ENCODE measurements around the gene ADGRD2. TPM values are rescaled to one million over a fixed set of nuclear protein-coding genes. Genes with fewer than 3 reads are reported as not detected.

The ADGRD2 gene, protein sequence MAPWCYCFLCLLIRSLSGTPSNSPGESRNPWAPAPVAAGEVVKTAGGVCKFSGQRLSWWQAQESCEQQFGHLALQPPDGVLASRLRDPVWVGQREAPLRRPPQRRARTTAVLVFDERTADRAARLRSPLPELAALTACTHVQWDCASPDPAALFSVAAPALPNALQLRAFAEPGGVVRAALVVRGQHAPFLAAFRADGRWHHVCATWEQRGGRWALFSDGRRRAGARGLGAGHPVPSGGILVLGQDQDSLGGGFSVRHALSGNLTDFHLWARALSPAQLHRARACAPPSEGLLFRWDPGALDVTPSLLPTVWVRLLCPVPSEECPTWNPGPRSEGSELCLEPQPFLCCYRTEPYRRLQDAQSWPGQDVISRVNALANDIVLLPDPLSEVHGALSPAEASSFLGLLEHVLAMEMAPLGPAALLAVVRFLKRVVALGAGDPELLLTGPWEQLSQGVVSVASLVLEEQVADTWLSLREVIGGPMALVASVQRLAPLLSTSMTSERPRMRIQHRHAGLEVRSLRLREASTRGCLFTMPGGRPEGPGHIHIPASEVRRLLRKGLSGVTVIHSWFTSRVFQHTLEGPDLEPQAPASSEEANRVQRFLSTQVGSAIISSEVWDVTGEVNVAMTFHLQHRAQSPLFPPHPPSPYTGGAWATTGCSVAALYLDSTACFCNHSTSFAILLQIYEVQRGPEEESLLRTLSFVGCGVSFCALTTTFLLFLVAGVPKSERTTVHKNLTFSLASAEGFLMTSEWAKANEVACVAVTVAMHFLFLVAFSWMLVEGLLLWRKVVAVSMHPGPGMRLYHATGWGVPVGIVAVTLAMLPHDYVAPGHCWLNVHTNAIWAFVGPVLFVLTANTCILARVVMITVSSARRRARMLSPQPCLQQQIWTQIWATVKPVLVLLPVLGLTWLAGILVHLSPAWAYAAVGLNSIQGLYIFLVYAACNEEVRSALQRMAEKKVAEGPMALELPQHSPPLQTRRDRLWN
- total RNA-seq: not detected

- WGBS, 2 donors (ENCODE audit: low coverage in 1 of 2): 27% methylated on average over 31 of the region's 41 CpGs; no CpG with 5 or more reads in 1 of the 2 donors
- peaks cover 0 to 14% (median 9%) of the 10 kb centered on the region in 4 donors for H3K4me1 ChIP-seq
- intact Hi-C loops (cut with DNase I; ENCODE audit: low total_unique reads) (no loop called here), in situ Hi-C loops (cut with MboI; ENCODE audit: low pct_ligation_motif_present in 1 of 4, low pct_unique_long_range_greater_than_20kb in 1 of 4, low sequenced_read_pairs in 3 of 4) (no loop called here)
- TF ChIP-seq EP300 (IDR thresholded peaks at IDR 0.05; ENCODE audit: low read depth) (no peak), POLR2A (IDR thresholded peaks at IDR 0.05) (no peak), CTCF (IDR thresholded peaks at IDR 0.05) (no peak), POLR2AphosphoS5 (IDR thresholded peaks at IDR 0.05) (no peak)
- H3K27ac ChIP-seq: no peak within 1 kb of the TSS
- DNase-seq: no peak
- H3K9me3 ChIP-seq: no peaks in the 10 kb centered on the region
- peaks cover 47% of the 10 kb centered on the region for H3K27me3 ChIP-seq
- H3K4me3 ChIP-seq: no peak within 1 kb of the TSS
- no peaks in the 10 kb centered on the region for H3K36me3 ChIP-seq
Measured at GRCh38 chr9:124450241-124450924, at the start of gene ADGRD2. Gene ADGRD2 (plus strand): TSS chr9:124450451. CDS start chr9:124451667, 1,216 bp downstream.

- Histone ChIP-seq H3K36me3 (peaks cover 0 to 58% (median 25%) of the 10 kb centered on the region in 4 donors), H3K27me3 (no peaks in the 10 kb centered on the region), H3K4me1 (peaks cover 0 to 12% (median 2%) of the 10 kb centered on the region in 4 donors), H3K27ac (no peak overlapping the region), H3K4me3 (no peak overlapping the region), H3K9me3 (no peaks in the 10 kb centered on the region)
- TF ChIP-seq CTCF (IDR thresholded peaks at IDR 0.05): no peak
- TF ChIP-seq POLR2AphosphoS5 (IDR thresholded peaks at IDR 0.05): no peak
- no peak for TF ChIP-seq EP300 (IDR thresholded peaks at IDR 0.05; ENCODE audit: low read depth)
- no peak for TF ChIP-seq POLR2A (IDR thresholded peaks at IDR 0.05)
- no peak for DNase-seq
- intact Hi-C loops (cut with DNase I; ENCODE audit: low total_unique reads) (no loop called here), in situ Hi-C loops (cut with MboI; ENCODE audit: low pct_ligation_motif_present in 1 of 4, low pct_unique_long_range_greater_than_20kb in 1 of 4, low sequenced_read_pairs in 3 of 4) (no loop called here)
- WGBS, 2 donors (ENCODE audit: low coverage in 1 of 2): 90 to 95% methylated on average over 2 to 4 of the region's 4 CpGs
Measured at GRCh38 chr9:124403246-124403645, 47.0 kb upstream of the ADGRD2 start.

DNA sequence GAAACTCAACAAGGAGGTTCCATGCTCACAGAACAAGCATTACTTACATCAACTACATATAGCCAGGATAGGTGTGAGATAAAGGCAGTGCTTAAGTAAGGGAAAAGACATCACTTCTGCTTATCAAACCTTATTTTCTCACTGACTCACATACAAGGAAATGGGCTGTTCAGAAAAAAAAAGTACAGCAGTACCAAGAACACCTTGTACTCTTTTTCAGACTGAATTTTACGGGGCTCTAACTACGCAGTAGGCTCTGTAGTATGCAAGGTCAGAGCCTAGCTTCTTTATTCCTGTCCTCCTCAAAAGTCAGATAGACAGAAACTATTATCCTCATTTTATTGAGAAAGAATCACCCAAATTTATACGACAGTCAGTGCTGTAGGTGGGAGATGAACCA is 40.8 kb upstream of the ADGRD2 start:
- intact Hi-C loops (cut with DNase I; ENCODE audit: low total_unique reads) (no loop called here), in situ Hi-C loops (cut with MboI; ENCODE audit: low pct_ligation_motif_present in 1 of 4, low pct_unique_long_range_greater_than_20kb in 1 of 4, low sequenced_read_pairs in 3 of 4) (no loop called here)
- H3K4me3 ChIP-seq: no peak overlapping the region
- no peaks in the 10 kb centered on the region for H3K27me3 ChIP-seq
- H3K36me3 ChIP-seq: peaks cover 0 to 69% (median 30%) of the 10 kb centered on the region in 4 donors
- no peaks in the 10 kb centered on the region for H3K9me3 ChIP-seq
- peaks cover 0 to 9% (median 6%) of the 10 kb centered on the region in 4 donors for H3K4me1 ChIP-seq
- peak overlapping the region in 1 of 4 donors; percentile 11 for H3K27ac ChIP-seq
- DNase-seq: no peak
- TF ChIP-seq POLR2A (IDR thresholded peaks at IDR 0.05) (no peak), POLR2AphosphoS5 (IDR thresholded peaks at IDR 0.05) (no peak), CTCF (IDR thresholded peaks at IDR 0.05) (no peak), EP300 (IDR thresholded peaks at IDR 0.05; ENCODE audit: low read depth) (no peak)
- WGBS, 2 donors (ENCODE audit: low coverage in 1 of 2): 73 to 85% methylated on average over 3 of the region's 3 CpGs

All from transverse colon (tissue), 4 donors.